ENCODE results near the gene CCDC187.
"Not testable (repeated sequence)": the region's sequence is repeated elsewhere in the genome, so short reads cannot be mapped to it uniquely, and the experiment has no call there.

Gene CCDC187

GRCh38 chr9:136303825-136304416 lies at the start of gene CCDC187:
TSS of gene CCDC187 (minus strand) at chr9:136304094. CDS start at chr9:136303830, 264 bp downstream.
- Mint-ChIP-seq H3K9me3 (no peaks in the 10 kb centered on the region), H3K36me3 (ENCODE audit: insufficient read depth) (peaks cover 2% of the 10 kb centered on the region), H3K4me1 (no peaks in the 10 kb centered on the region), H3K4me3 (no peak within 1 kb of the TSS), H3K27ac (ENCODE audit: low read depth) (no peak within 1 kb of the TSS), H3K27me3 (peaks cover 1% of the 10 kb centered on the region)
- ATAC-seq (replicated peaks; ENCODE audit: extremely low read depth, poor library complexity, severe bottlenecking), result no peak
- no peak for DNase-seq (ENCODE audit: low spot score in 2 of 2)

- ATAC-seq (replicated peaks; ENCODE audit: extremely low read depth, poor library complexity, severe bottlenecking) (no peak), DNase-seq (ENCODE audit: low spot score in 2 of 2) (no peak)
- Mint-ChIP-seq H3K9me3 (no peaks in the 10 kb centered on the region), H3K27me3 (no peaks in the 10 kb centered on the region), H3K27ac (ENCODE audit: low read depth) (no peak overlapping the region), H3K4me3 (no peak overlapping the region), H3K36me3 (ENCODE audit: insufficient read depth) (peaks cover 1% of the 10 kb centered on the region), H3K4me1 (no peaks in the 10 kb centered on the region)
These were observed 49.2 kb upstream of the CCDC187 start for GRCh38 chr9:136353088-136353487.

- no peaks in the 10 kb centered on the region for H3K4me1 Mint-ChIP-seq
- no peaks in the 10 kb centered on the region for H3K27me3 Mint-ChIP-seq
- ATAC-seq (replicated peaks; ENCODE audit: extremely low read depth, poor library complexity, severe bottlenecking), result no peak
- H3K9me3 Mint-ChIP-seq, result no peaks in the 10 kb centered on the region
- no peak for DNase-seq (ENCODE audit: low spot score in 2 of 2)
- no peak overlapping the region for H3K4me3 Mint-ChIP-seq
- H3K27ac Mint-ChIP-seq (ENCODE audit: low read depth), result no peak overlapping the region
- H3K36me3 Mint-ChIP-seq (ENCODE audit: insufficient read depth), result peaks cover 1% of the 10 kb centered on the region
These were observed 48.8 kb upstream of the CCDC187 start for GRCh38 chr9:136352682-136353081.

GRCh38 chr9:136351868-136352267 lies 48.0 kb upstream of the CCDC187 start:
- not testable (repeated sequence) for DNase-seq (ENCODE audit: low spot score in 2 of 2); ATAC-seq (replicated peaks; ENCODE audit: extremely low read depth, poor library complexity, severe bottlenecking); H3K27me3 Mint-ChIP-seq; H3K27ac Mint-ChIP-seq (ENCODE audit: low read depth); H3K4me1 Mint-ChIP-seq; H3K36me3 Mint-ChIP-seq (ENCODE audit: insufficient read depth); H3K4me3 Mint-ChIP-seq; H3K9me3 Mint-ChIP-seq

- Mint-ChIP-seq H3K27me3 (no peaks in the 10 kb centered on the region), H3K4me1 (no peaks in the 10 kb centered on the region), H3K4me3 (no peak overlapping the region), H3K36me3 (ENCODE audit: insufficient read depth) (no peaks in the 10 kb centered on the region), H3K9me3 (no peaks in the 10 kb centered on the region), H3K27ac (ENCODE audit: low read depth) (no peak overlapping the region)
- ATAC-seq (replicated peaks; ENCODE audit: extremely low read depth, poor library complexity, severe bottlenecking) (no peak), DNase-seq (ENCODE audit: low spot score in 2 of 2) (no peak)
These were observed 47.4 kb upstream of the CCDC187 start for GRCh38 chr9:136351252-136351800.

GRCh38 chr9:136349546-136349945 lies 45.7 kb upstream of the CCDC187 start:
- no peak for DNase-seq (ENCODE audit: low spot score in 2 of 2)
- Mint-ChIP-seq H3K27me3 (no peaks in the 10 kb centered on the region), H3K27ac (ENCODE audit: low read depth) (no peak overlapping the region), H3K4me1 (no peaks in the 10 kb centered on the region), H3K36me3 (ENCODE audit: insufficient read depth) (no peaks in the 10 kb centered on the region), H3K9me3 (no peaks in the 10 kb centered on the region), H3K4me3 (no peak overlapping the region)
- ATAC-seq (replicated peaks; ENCODE audit: extremely low read depth, poor library complexity, severe bottlenecking), result no peak

- Mint-ChIP-seq H3K9me3 (no peaks in the 10 kb centered on the region), H3K4me1 (no peaks in the 10 kb centered on the region), H3K27me3 (no peaks in the 10 kb centered on the region), H3K4me3 (no peak overlapping the region), H3K36me3 (ENCODE audit: insufficient read depth) (no peaks in the 10 kb centered on the region), H3K27ac (ENCODE audit: low read depth) (no peak overlapping the region)
- no peak for ATAC-seq (replicated peaks; ENCODE audit: extremely low read depth, poor library complexity, severe bottlenecking)
- no peak for DNase-seq (ENCODE audit: low spot score in 2 of 2)
These were observed 44.8 kb upstream of the CCDC187 start for GRCh38 chr9:136348691-136349090.

GRCh38 chr9:136347472-136348256 lies 43.8 kb upstream of the CCDC187 start:
- Mint-ChIP-seq H3K4me3 (no peak overlapping the region), H3K27me3 (no peaks in the 10 kb centered on the region), H3K36me3 (ENCODE audit: insufficient read depth) (no peaks in the 10 kb centered on the region), H3K9me3 (no peaks in the 10 kb centered on the region), H3K4me1 (no peaks in the 10 kb centered on the region), H3K27ac (ENCODE audit: low read depth) (no peak overlapping the region)
- DNase-seq (ENCODE audit: low spot score in 2 of 2) (no peak), ATAC-seq (replicated peaks; ENCODE audit: extremely low read depth, poor library complexity, severe bottlenecking) (no peak)

- H3K36me3 Mint-ChIP-seq (ENCODE audit: insufficient read depth), result no peaks in the 10 kb centered on the region
- no peak overlapping the region for H3K27ac Mint-ChIP-seq (ENCODE audit: low read depth)
- H3K4me3 Mint-ChIP-seq, result no peak overlapping the region
- ATAC-seq (replicated peaks; ENCODE audit: extremely low read depth, poor library complexity, severe bottlenecking) (no peak), DNase-seq (ENCODE audit: low spot score in 2 of 2) (no peak)
- no peaks in the 10 kb centered on the region for H3K4me1 Mint-ChIP-seq
- H3K27me3 Mint-ChIP-seq, result no peaks in the 10 kb centered on the region
- H3K9me3 Mint-ChIP-seq, result no peaks in the 10 kb centered on the region
These were observed 43.1 kb upstream of the CCDC187 start for GRCh38 chr9:136346927-136347465.

GRCh38 chr9:136346157-136346481 lies 42.2 kb upstream of the CCDC187 start:
- ATAC-seq (replicated peaks; ENCODE audit: extremely low read depth, poor library complexity, severe bottlenecking) (no peak), DNase-seq (ENCODE audit: low spot score in 2 of 2) (no peak)
- H3K4me3 Mint-ChIP-seq, result no peak overlapping the region
- H3K27me3 Mint-ChIP-seq, result no peaks in the 10 kb centered on the region
- H3K4me1 Mint-ChIP-seq, result no peaks in the 10 kb centered on the region
- H3K9me3 Mint-ChIP-seq, result no peaks in the 10 kb centered on the region
- H3K36me3 Mint-ChIP-seq (ENCODE audit: insufficient read depth), result no peaks in the 10 kb centered on the region
- H3K27ac Mint-ChIP-seq (ENCODE audit: low read depth), result no peak overlapping the region

GRCh38 chr9:136345281-136346156 lies 41.6 kb upstream of the CCDC187 start:
- no peak overlapping the region for H3K27ac Mint-ChIP-seq (ENCODE audit: low read depth)
- DNase-seq (ENCODE audit: low spot score in 2 of 2) (no peak), ATAC-seq (replicated peaks; ENCODE audit: extremely low read depth, poor library complexity, severe bottlenecking) (no peak)
- no peaks in the 10 kb centered on the region for H3K36me3 Mint-ChIP-seq (ENCODE audit: insufficient read depth)
- no peaks in the 10 kb centered on the region for H3K27me3 Mint-ChIP-seq
- no peaks in the 10 kb centered on the region for H3K9me3 Mint-ChIP-seq
- no peaks in the 10 kb centered on the region for H3K4me1 Mint-ChIP-seq
- H3K4me3 Mint-ChIP-seq, result no peak overlapping the region

- no peak overlapping the region for H3K4me3 Mint-ChIP-seq
- H3K4me1 Mint-ChIP-seq, result no peaks in the 10 kb centered on the region
- H3K9me3 Mint-ChIP-seq, result no peaks in the 10 kb centered on the region
- no peak for DNase-seq (ENCODE audit: low spot score in 2 of 2)
- ATAC-seq (replicated peaks; ENCODE audit: extremely low read depth, poor library complexity, severe bottlenecking), result no peak
- no peaks in the 10 kb centered on the region for H3K27me3 Mint-ChIP-seq
- H3K27ac Mint-ChIP-seq (ENCODE audit: low read depth), result no peak overlapping the region
- H3K36me3 Mint-ChIP-seq (ENCODE audit: insufficient read depth), result no peaks in the 10 kb centered on the region
These were observed 40.8 kb upstream of the CCDC187 start for GRCh38 chr9:136344544-136345280.
